ENCODE data around the gene USP32. TPM values are rescaled to one million over a fixed set of nuclear protein-coding genes. Genes with fewer than 3 reads are reported as not detected.

The USP32 gene
- total and polyA plus RNA-seq, 2 of the 8 experiments (the other 6 are each of a cell fraction or from before 2014, with no cell fraction given) = 29.6 to 112 TPM

GRCh38 chr17:60165971-60166370 is 226.0 kb downstream of the USP32 start:
- ChIA-PET POLR2A (ENCODE audit: partially characterized antibody) (interaction anchor here (1.0 kb wide), 1 partner anchor 9 kb away, joined by 4 read pairs; no protein-coding TSS in a partner anchor), CTCF (ENCODE audit: partially characterized antibody) (interaction anchor here (1.0 to 6.6 kb wide), 3 partner anchors 9 to 23 kb away, joined by 3 to 61 read pairs (median 4); no protein-coding TSS in a partner anchor)
- H4K91ac ChIP-seq (replicated peaks; ENCODE audit: insufficient read length, low read length) = no peak overlapping the region
- no peak overlapping the region for H3K4ac ChIP-seq (replicated peaks; ENCODE audit: insufficient read length, low read depth, low read length)
- no peaks in the 10 kb centered on the region for H3K27me3 ChIP-seq (replicated peaks in 1 of 4; ENCODE audit: control insufficient read depth in 3 of 4, extremely low read depth in 1 of 4, insufficient read depth in 3 of 4, low read length in 3 of 4)
- no peak overlapping the region for H2AK5ac ChIP-seq (ENCODE audit: low read depth, low read length)
- no peak overlapping the region for H3K4me2 ChIP-seq (ENCODE audit: insufficient read depth in 1 of 2, low read depth in 2 of 2, low read length in 2 of 2)
- no peak overlapping the region for H2BK15ac ChIP-seq (ENCODE audit: low read length)
- peaks cover 0 to 30% (median 21%) of the 10 kb centered on the region in 4 experiments; a peak in 6 of 7 replicates for H3K4me1 ChIP-seq (replicated peaks in 1 of 4; ENCODE audit: control insufficient read depth in 3 of 4, insufficient read depth in 4 of 4, low read length in 3 of 4)
- peaks cover 3% of the 10 kb centered on the region; the same call in 1 of the 2 replicates for H3K23me2 ChIP-seq (ENCODE audit: low read depth, low read length)
- H3K14ac ChIP-seq (ENCODE audit: insufficient read length) = no peak overlapping the region
- H3K18ac ChIP-seq (ENCODE audit: extremely low read depth, low read length) = no peak overlapping the region
- H2BK120ac ChIP-seq (replicated peaks; ENCODE audit: low read depth, low read length) = no peak overlapping the region
- no peak overlapping the region for H3K9ac ChIP-seq (replicated peaks in 1 of 4; ENCODE audit: extremely low read depth in 1 of 4, low read depth in 3 of 4, low read length in 3 of 4)
- H3K36me3 ChIP-seq (ENCODE audit: control insufficient read depth in 2 of 4, insufficient read depth in 4 of 4, low read length in 3 of 4) = no peaks in the 10 kb centered on the region
- H3K79me2 ChIP-seq (ENCODE audit: control insufficient read depth in 1 of 2, insufficient read depth in 2 of 2, low read length in 2 of 2) = no peaks in the 10 kb centered on the region
- H3K27ac ChIP-seq (ENCODE audit: low read depth, low read length) = no peak overlapping the region
- H2BK20ac ChIP-seq (ENCODE audit: low read length) = no peak overlapping the region
- no peaks in the 10 kb centered on the region for H3K79me1 ChIP-seq (ENCODE audit: low read depth, low read length)
- no peak overlapping the region for H4K5ac ChIP-seq (ENCODE audit: insufficient read length, low read depth, low read length)
- FAIRE-seq (no peak), DNase-seq (ENCODE audit: low read depth in 1 of 2, low spot score in 2 of 2) (no peak)
- H3K9me3 ChIP-seq (ENCODE audit: insufficient read depth in 2 of 2, low read depth in 1 of 2, low read length in 1 of 2) = no peaks in the 10 kb centered on the region
- H2BK12ac ChIP-seq (ENCODE audit: low read depth, low read length) = no peak overlapping the region
- H2BK5ac ChIP-seq (ENCODE audit: low read depth, low read length) = no peak overlapping the region
- H4K20me1 ChIP-seq (replicated peaks in 1 of 2; ENCODE audit: control insufficient read depth in 1 of 2, insufficient read depth in 2 of 2, low read length in 2 of 2) = no peaks in the 10 kb centered on the region
- H3K4me3 ChIP-seq (ENCODE audit: extremely low read depth in 1 of 4, insufficient read depth in 2 of 4, low read depth in 3 of 4, low read length in 4 of 4) = no peak overlapping the region
- no peak overlapping the region for H3K23ac ChIP-seq (ENCODE audit: insufficient read length)
- H2AFZ ChIP-seq (ENCODE audit: low read length) = no peak overlapping the region
- H3K56ac ChIP-seq (replicated peaks; ENCODE audit: insufficient read length, low read depth, low read length) = no peak overlapping the region
- WGBS, 2 experiments (ENCODE audit: extremely low coverage in 1 of 2, insufficient coverage in 1 of 2, insufficient read length in 1 of 2, insufficient replicate concordance in 2 of 2, low coverage in 1 of 2, low lambda C conversion rate in 2 of 2, missing lambda C conversion rate in 1 of 2) = 80% methylated on average over 5 of the region's 5 CpGs; no CpG with 5 or more reads in 1 of the 2 experiments
- no peak overlapping the region for H4K8ac ChIP-seq (ENCODE audit: extremely low read depth, insufficient read depth, low read length)
- no peak for TF ChIP-seq CHD1 (IDR thresholded peaks at IDR 0.05; ENCODE audit: low read depth, low read length)
- TF ChIP-seq CBX5 (IDR thresholded peaks at IDR 0.05; ENCODE audit: low read depth, low read length) = no peak
- no peak for TF ChIP-seq POU5F1 (IDR thresholded peaks at IDR 0.05; ENCODE audit: low read depth, low read length)
- no peak for TF ChIP-seq ATF3 (IDR thresholded peaks at IDR 0.05; ENCODE audit: insufficient read depth, low read depth, low read length)
- TF ChIP-seq SP4 (IDR thresholded peaks at IDR 0.05; ENCODE audit: low read length) = no peak
- no peak for TF ChIP-seq SUZ12 (IDR thresholded peaks at IDR 0.05; ENCODE audit: low read length)
